ENCODE data around the gene ELL.
A peak's percentile ranks its signal among the peaks of the same experiment; 100 is the strongest.

The ELL gene

GRCh38 chr19:18445262-18445948 is 76.5 kb downstream of the ELL start:
- no peak for DNase-seq (ENCODE audit: low read depth)

- DNase-seq (ENCODE audit: low read depth) = no peak
Observed at GRCh38 chr19:18444513-18444912, 77.4 kb downstream of the ELL start.

GRCh38 chr19:18443831-18444230 is 78.0 kb downstream of the ELL start:
- DNase-seq (ENCODE audit: low read depth) = no peak

GRCh38 chr19:18443406-18443805 is 78.5 kb downstream of the ELL start:
- no peak for DNase-seq (ENCODE audit: low read depth)

- DNase-seq (ENCODE audit: low read depth) = no peak
Observed at GRCh38 chr19:18442941-18443340, 78.9 kb downstream of the ELL start.

- no peak for DNase-seq (ENCODE audit: low read depth)
Observed at GRCh38 chr19:18441804-18442788, 79.8 kb downstream of the ELL start.

GRCh38 chr19:18440936-18441803 is 80.7 kb downstream of the ELL start:
- no peak for DNase-seq (ENCODE audit: low read depth)

GRCh38 chr19:18440415-18440877 is 81.4 kb downstream of the ELL start:
- no peak for DNase-seq (ENCODE audit: low read depth)

GRCh38 chr19:18439910-18440237 is 82.0 kb downstream of the ELL start:
- no peak for DNase-seq (ENCODE audit: low read depth)

GRCh38 chr19:18439025-18439909 is 82.6 kb downstream of the ELL start:
- no peak for DNase-seq (ENCODE audit: low read depth)

- no peak for DNase-seq (ENCODE audit: low read depth)
Observed at GRCh38 chr19:18438331-18439024, 83.4 kb downstream of the ELL start.

GRCh38 chr19:18437491-18438330 is 84.2 kb downstream of the ELL start, which contains the start of gene ISYNA1:
TSS of gene ISYNA1 (minus strand) at chr19:18438133. CDS start at chr19:18437979, 154 bp downstream.
- DNase-seq (ENCODE audit: low read depth) = peak; percentile 61

- peak; percentile 71 for DNase-seq (ENCODE audit: low read depth)
Observed at GRCh38 chr19:18436671-18437490, 85.0 kb downstream of the ELL start.

- no peak for DNase-seq (ENCODE audit: low read depth)
Observed at GRCh38 chr19:18435842-18436670, 85.8 kb downstream of the ELL start.

- no peak for DNase-seq (ENCODE audit: low read depth)
Observed at GRCh38 chr19:18435178-18435841, 86.6 kb downstream of the ELL start.

GRCh38 chr19:18434411-18435175 is 87.3 kb downstream of the ELL start:
- DNase-seq (ENCODE audit: low read depth) = no peak
